Gastrocnemius medialis (tissue), 4 donors: ENCODE results near the gene ARNT2. TPM values are rescaled to one million over a fixed set of nuclear protein-coding genes. Genes with fewer than 3 reads are reported as not detected.

ENCODE experiments used
- ATAC-seq, 2 donors: fragments of 150-250 bp; one replicate each; pipeline ENCODE4 v1.9.1; 2016
- DNase-seq, 2 donors: peaks; one replicate each; pipeline ENCODE4 v3.0.0-alpha.2; 2019
- H3K27ac ChIP-seq, 4 donors: fragments of 200-600 bp; sonication (generic); 1 replicate in 1 of 4; 2 replicates in 3 of 4; pipeline ENCODE4 v1.5.1; 2016 to 2018; ENCODE audit warnings: mild to moderate bottlenecking in 2 of 4, moderate library complexity in 1 of 4
- H3K27me3 ChIP-seq, 3 donors: fragments of 200-600 bp; sonication (generic) in 2 of 3; 1 replicate in 1 of 3; 2 replicates in 2 of 3; pipeline versions ENCODE4 v1.5.1 to v1.6.0; 2016 to 2019; ENCODE audit warnings: mild to moderate bottlenecking in 1 of 3, moderate library complexity in 1 of 3
- H3K36me3 ChIP-seq, 2 donors: fragments of 200-600 bp; sonication (generic) in 1 of 2; one replicate each; pipeline ENCODE4 v1.5.1; 2017 to 2018
- H3K4me1 ChIP-seq, 2 donors: fragments of 200-600 bp; sonication (generic) in 1 of 2; one replicate each; pipeline ENCODE4 v1.5.1; 2016 to 2017; ENCODE audit warnings: mild to moderate bottlenecking in 2 of 2
- H3K4me3 ChIP-seq, 4 donors: fragments of 200-600 bp; sonication (generic) in 3 of 4; 1 replicate in 1 of 4; 2 replicates in 3 of 4; pipeline ENCODE4 v1.5.1; 2016 to 2019; ENCODE audit warnings: mild to moderate bottlenecking in 2 of 4
- H3K9me3 ChIP-seq, 3 donors: fragments of 200-600 bp; sonication (generic) in 2 of 3; 1 replicate in 1 of 3; 2 replicates in 2 of 3; pipeline ENCODE4 v1.5.1; 2016 to 2019
- POLR2A ChIP-seq, 2 donors: fragments of 450-650 bp; IDR thresholded peaks; one replicate each; pipeline ENCODE4 v1.6.1; 2017; ENCODE audit warnings: antibody characterized with exemption in 2 of 2, mild to moderate bottlenecking in 2 of 2, moderate library complexity in 2 of 2
- in situ Hi-C, 4 donors: fragments of 200-750 bp; cut with MboI; loops; one replicate each; pipeline versions ENCODE4 v1.15.0 to v1.8.0; 2017; ENCODE audit warnings: low sequenced_read_pairs in 4 of 4
- intact Hi-C: fragments of 100-400 bp; cut with DNase I; formaldehyde crosslinking; loops from one replicate; pipeline ENCODE4 v1.15.1; 2023; ENCODE audit warnings: low total_unique reads
- total RNA-seq, 4 donors: library from RNA; depleted of rRNA; stranded (reverse); fragments of >200 nt; gene quantifications; one replicate each; pipeline versions ENCODE4 v1.1.0 to v1.2.3, GENCODE V29; 2016
- TF ChIP-seq, protein P1 (sequence below), 5 experiments: fragments of 450-650 bp in 3 of 5; fragments of 200-600 bp in 2 of 5; sonication (generic) in 2 of 5; IDR thresholded peaks in 4 of 5; conservative IDR thresholded peaks in 1 of 5; 1 replicate in 4 of 5; 2 replicates in 1 of 5; pipeline ENCODE4 v1.5.1; 2016 to 2019; ENCODE audit warnings: antibody characterized with exemption in 5 of 5, mild to moderate bottlenecking in 3 of 5, moderate library complexity in 3 of 5

The ARNT2 gene
- total RNA-seq, 4 donors from 2014 or later = 4.1 to 23.5 (median 6.6) TPM

DNA sequence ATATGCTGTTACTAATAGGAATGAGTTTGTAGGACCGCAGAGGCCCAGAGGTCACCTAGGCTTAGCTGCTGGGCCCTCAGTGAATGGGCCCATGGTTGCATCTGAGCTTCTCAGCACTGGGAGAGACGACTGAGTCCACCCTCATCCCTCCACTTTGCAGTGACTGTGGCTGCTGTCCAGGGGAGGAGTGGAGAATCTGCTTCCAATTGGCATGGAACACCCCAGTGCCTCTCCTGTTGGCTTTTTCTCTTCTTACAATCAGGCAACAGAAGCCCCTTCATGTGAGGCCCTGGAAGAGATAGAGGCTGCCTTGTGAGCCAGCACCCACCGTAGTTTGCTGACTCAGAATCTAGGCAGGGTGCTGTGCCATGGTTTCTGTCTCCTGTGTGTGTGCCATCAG lies 55.6 kb downstream of the ARNT2 start:
- H3K27ac ChIP-seq = no peak overlapping the region
- in situ Hi-C loops = loop anchor here (5.0 to 25.0 kb wide), 4 partner anchors 312 to 802 kb away; no protein-coding TSS in a partner anchor
- TF ChIP-seq, protein P1, sequence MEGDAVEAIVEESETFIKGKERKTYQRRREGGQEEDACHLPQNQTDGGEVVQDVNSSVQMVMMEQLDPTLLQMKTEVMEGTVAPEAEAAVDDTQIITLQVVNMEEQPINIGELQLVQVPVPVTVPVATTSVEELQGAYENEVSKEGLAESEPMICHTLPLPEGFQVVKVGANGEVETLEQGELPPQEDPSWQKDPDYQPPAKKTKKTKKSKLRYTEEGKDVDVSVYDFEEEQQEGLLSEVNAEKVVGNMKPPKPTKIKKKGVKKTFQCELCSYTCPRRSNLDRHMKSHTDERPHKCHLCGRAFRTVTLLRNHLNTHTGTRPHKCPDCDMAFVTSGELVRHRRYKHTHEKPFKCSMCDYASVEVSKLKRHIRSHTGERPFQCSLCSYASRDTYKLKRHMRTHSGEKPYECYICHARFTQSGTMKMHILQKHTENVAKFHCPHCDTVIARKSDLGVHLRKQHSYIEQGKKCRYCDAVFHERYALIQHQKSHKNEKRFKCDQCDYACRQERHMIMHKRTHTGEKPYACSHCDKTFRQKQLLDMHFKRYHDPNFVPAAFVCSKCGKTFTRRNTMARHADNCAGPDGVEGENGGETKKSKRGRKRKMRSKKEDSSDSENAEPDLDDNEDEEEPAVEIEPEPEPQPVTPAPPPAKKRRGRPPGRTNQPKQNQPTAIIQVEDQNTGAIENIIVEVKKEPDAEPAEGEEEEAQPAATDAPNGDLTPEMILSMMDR (IDR thresholded peaks at IDR 0.05 in 4 of 5, conservative IDR thresholded peaks at IDR 0.05 in 1 of 5) = no peak
- no peak for TF ChIP-seq POLR2A (IDR thresholded peaks at IDR 0.05)

DNA sequence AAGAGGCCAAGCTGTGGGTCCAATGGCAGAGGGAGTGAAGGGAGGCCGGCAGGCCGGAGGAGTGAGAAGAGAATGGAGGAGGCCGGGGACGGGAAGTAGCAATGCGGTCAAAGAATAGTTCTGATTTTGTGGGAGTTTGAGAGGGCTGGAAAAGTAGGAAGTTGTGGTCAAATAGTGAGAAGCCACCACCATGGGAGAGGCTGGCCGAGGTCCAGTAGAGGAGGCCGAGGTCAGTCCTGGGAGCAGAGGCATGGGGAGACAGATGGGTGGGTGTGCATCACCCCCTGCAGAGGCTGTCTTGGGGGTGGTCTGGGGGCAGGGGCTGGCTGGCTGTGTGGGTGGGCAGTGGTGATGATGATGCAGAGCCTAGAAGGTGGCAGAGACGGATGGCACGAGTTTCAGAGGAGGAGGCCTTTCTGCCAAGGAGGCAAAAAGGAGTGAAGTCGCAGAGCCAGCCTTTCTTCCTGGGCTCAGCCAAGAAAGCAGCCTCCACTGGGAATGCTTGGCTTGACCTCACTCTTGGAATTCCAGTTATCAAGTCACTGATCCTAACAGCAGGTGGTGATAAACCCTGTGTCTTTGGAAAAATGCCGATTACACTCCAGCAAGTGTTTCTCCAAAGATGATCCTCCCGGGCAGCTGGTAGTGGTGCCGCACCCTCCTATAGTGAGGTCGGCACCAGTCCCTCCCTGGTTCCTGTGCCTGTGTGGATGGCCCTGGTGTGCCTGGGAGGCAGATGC lies 57.3 kb downstream of the ARNT2 start:
- Histone ChIP-seq H3K9me3 (no peaks in the 10 kb centered on the region), H3K27me3 (no peaks in the 10 kb centered on the region), H3K27ac (no peak overlapping the region), H3K4me3 (no peak overlapping the region), H3K36me3 (no peaks in the 10 kb centered on the region), H3K4me1 (no peaks in the 10 kb centered on the region)
- TF ChIP-seq, protein P1 (IDR thresholded peaks at IDR 0.05 in 4 of 5, conservative IDR thresholded peaks at IDR 0.05 in 1 of 5) = no peak
- no peak for TF ChIP-seq POLR2A (IDR thresholded peaks at IDR 0.05)
- DNase-seq (no peak), ATAC-seq (no peak)
- in situ Hi-C loops = loop anchor here in 2 of 4 donors (25.0 kb wide), 1 partner anchor 801 kb away; no protein-coding TSS in a partner anchor
- intact Hi-C loops = no loop called here

More for the DNA sequence above, 55.6 kb downstream of the ARNT2 start:
- Histone ChIP-seq H3K27me3 (no peaks in the 10 kb centered on the region), H3K4me1 (no peaks in the 10 kb centered on the region), H3K36me3 (no peaks in the 10 kb centered on the region), H3K4me3 (no peak overlapping the region), H3K9me3 (no peaks in the 10 kb centered on the region)
- intact Hi-C loops = loop anchor here (10.0 kb wide), 1 partner anchor 805 kb away; no protein-coding TSS in a partner anchor
- DNase-seq = no peak
- no peak for ATAC-seq

DNA sequence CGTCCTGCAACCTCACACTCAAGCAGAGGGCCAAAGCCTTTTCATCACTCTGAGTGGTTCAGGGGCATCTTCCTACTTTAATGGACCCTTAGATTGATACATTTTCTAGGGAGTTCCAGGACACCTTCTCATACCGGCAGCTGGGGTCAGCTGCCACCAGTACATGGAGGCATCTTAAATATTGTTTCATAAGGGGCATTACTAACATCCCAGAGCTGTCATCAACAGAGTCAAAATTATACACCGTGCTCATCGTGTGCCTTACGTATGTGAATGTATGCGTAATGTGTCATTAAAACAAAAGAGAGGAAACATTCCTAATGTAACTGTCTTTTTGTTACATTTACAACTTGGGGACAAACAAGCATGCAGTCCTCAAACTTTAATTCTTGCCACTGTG lies 57.9 kb downstream of the ARNT2 start:
- ATAC-seq (no peak), DNase-seq (no peak)
- in situ Hi-C loops = loop anchor here in 2 of 4 donors (25.0 kb wide), 1 partner anchor 800 kb away; no protein-coding TSS in a partner anchor
- H3K27me3 ChIP-seq = no peaks in the 10 kb centered on the region
- intact Hi-C loops = no loop called here
- no peak for TF ChIP-seq POLR2A (IDR thresholded peaks at IDR 0.05)
- TF ChIP-seq, protein P1 (IDR thresholded peaks at IDR 0.05 in 4 of 5, conservative IDR thresholded peaks at IDR 0.05 in 1 of 5) = no peak
- H3K4me1 ChIP-seq = no peaks in the 10 kb centered on the region
- no peaks in the 10 kb centered on the region for H3K36me3 ChIP-seq
- H3K4me3 ChIP-seq = no peak overlapping the region
- no peak overlapping the region for H3K27ac ChIP-seq
- no peaks in the 10 kb centered on the region for H3K9me3 ChIP-seq

DNA sequence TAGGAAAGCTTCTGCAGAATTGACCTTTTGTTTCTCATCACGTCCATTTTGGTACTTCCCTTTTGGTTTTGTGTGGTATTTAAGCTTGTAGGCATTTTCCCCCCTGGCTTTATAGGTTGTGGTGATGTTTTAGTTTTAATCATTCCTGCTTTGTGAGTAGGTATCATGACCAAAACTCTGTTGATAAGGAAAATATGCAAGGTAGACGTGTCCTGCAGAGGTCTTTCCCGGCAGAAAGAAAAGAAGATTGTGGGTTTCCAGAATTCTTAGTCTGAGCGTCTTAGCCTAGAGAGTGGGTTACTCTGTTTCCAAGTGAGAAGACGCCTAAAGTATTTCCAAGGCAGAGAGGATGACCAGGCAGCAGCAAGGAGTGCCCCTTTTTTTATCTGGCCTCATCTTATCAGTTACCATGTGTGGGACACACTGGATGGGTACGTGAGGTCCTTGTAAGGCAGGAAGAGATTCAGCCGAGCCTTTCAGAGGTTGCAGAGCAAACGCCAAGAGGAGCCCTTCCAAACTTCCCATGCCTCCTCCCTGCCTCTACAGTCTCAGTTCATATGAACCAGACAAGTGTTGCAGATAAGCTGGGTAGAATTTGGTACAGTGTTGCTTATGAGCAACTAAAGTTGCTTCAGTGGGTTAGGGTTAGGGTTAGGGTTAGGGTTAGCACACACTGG lies 58.8 kb downstream of the ARNT2 start:
- no peaks in the 10 kb centered on the region for H3K36me3 ChIP-seq
- intact Hi-C loops (no loop called here), in situ Hi-C loops (loop anchor here in 2 of 4 donors (25.0 kb wide), 1 partner anchor 799 kb away; no protein-coding TSS in a partner anchor)
- ATAC-seq (no peak), DNase-seq (no peak)
- no peaks in the 10 kb centered on the region for H3K9me3 ChIP-seq
- no peaks in the 10 kb centered on the region for H3K27me3 ChIP-seq
- no peak for TF ChIP-seq POLR2A (IDR thresholded peaks at IDR 0.05)
- TF ChIP-seq, protein P1 (IDR thresholded peaks at IDR 0.05 in 4 of 5, conservative IDR thresholded peaks at IDR 0.05 in 1 of 5) = no peak
- H3K27ac ChIP-seq = no peak overlapping the region
- H3K4me1 ChIP-seq = no peaks in the 10 kb centered on the region
- H3K4me3 ChIP-seq = no peak overlapping the region
